RPMI7951 (cell line): ENCODE measurements around the gene ASXL2. TPM values are rescaled to one million over a fixed set of nuclear protein-coding genes. Genes with fewer than 3 reads are reported as not detected.
"Not testable (repeated sequence)": the region's sequence is repeated elsewhere in the genome, so short reads cannot be mapped to it uniquely, and the experiment has no call there.

Experiments
- DNase-seq: peaks from one replicate; pipeline ENCODE4 v3.0.0-alpha.2; 2012; ENCODE audit warnings: low read depth
- total RNA-seq: library from RNA; depleted of rRNA; stranded (reverse); fragments of >200 nt; shearing (Covaris generic); gene quantifications from 2 replicates; pipeline ENCODE4 v1.2.3, GENCODE V29; 2014; rRNA removed

ASXL2 gene
- 8.2 and 11.3 TPM in 2 replicates for total RNA-seq

DNA sequence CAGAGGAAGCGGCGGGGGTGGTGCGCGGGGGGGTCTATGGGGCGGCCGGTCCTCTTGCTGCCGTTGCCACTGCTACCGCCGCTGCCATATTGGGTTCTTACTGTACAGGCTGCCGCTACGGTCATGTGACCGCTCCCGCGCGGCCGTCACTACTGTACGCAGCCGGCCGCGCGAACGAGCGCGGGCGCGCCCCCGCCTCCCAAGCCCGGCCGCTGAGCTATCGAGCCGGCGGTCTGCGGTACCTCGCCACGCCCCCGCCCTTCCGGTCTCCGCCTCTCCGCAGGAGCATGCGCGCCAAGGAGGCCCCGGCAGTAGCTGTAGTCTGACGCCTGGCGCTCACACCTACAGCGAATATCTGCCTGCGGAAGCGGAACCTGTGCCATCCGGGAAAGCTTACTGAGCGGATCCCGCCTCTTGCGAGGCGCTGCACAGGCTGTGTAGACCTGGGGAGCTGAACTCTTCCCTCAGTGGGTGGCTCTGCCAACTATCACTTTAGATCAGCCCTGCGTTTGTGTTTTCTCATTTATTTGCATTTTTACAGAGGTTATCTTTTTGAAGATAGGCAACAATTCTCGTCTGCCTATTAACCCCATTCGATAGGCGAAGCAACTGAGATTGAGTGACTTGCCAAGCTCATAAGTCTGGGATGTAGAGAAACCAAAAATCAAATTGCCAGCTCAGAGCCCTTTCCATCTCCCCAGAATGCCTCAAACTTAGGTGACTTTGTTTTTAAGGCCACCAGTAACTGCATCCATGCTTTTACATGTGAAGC lies at the start of gene ASXL2:
TSS of gene ASXL2 (minus strand) at position 127 of the 772 bp plus-strand sequence. CDS start 265 bp downstream, outside the sequence.
- peak; percentile 96 for DNase-seq

GRCh38 chr2:25926984-25927756 lies 48.9 kb upstream of the ASXL2 start:
- no peak for DNase-seq

DNA sequence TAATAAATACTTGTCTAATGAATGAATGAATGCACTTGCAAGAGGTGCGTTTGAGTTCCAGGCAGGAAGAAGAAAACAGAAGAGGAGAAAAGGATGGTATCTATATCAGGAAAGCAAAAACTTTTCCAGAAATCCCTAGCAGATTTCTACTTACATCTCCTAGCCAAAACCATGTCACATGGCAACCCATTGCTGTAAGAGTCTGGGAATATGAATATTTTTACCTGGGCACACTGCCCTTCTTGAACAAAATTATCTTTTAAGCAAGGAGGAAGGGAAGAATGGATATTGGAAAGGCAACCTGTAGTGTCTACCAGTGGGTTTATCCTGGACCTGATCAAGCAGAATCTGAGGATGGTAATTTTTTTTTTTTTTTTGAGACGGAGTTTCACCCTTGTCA lies 44.2 kb upstream of the ASXL2 start:
- DNase-seq = no peak

DNA sequence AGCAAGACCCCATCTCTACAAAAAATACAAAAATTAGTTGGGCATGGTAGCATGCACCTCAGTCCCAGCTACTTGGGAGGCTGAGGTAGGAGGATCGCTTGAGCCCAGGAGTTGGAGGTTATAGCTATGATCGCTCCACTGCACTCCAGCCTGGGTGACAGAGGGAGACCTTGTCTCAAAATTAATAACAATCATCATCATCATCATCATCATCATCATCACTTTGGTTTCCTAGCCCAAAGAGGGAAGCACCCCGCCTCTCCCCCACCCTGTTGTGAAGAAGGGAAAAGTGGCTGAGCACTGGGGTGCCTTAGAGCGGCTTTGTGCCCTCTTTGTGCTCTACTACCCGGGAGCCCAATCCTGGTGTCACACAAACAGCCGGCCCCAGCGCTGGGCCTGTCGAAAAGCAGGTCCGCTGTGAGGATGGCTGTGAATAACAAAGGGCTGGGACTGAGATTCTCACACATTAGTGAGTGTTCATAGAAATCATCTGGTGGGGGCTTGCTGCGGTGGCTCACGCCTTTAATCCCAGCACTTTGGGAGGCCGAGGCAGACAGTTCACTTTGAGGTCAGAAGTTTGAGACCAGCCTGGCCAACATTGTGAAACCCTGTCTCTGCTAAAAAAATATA lies 42.6 kb upstream of the ASXL2 start:
- no peak for DNase-seq

DNA sequence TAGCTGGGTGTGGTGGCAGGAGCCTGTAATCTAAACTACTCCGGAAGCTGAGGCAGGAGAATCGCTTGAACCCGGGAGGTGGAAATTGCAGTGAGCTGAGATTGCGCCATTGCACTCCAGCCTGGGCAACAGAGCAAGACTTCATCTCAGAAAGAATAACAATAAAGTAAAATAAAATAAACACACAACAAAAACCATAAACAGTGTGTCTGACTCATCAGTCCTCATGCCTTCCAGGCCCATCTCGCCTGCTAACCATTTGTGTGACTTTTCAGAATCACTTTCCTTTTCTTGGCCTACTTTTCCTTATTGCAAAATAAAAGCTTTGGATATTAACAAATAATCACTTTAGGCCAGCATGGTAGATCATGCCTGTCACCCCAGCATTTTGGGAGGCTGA lies 42.0 kb upstream of the ASXL2 start:
- peak; percentile 38 for DNase-seq

DNA sequence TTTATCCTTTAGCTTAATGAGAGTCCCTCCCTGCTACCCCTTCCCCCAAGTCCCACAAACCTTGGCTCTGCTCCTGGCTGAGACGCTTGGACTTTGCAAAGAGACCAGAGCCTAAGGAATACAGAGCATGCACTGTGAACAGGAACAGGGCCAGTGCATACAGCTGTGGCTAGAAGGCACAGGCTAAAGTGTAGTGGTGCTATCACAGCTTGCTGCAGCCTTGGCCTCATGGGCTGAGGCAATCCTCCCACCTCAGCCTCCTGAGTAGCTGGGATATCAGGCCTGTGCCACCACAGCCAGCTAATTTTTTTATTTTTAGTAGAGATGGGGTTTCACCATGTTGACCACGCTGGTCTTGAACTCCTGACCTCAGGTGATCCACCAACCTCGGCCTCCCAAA lies 39.5 kb upstream of the ASXL2 start:
- no peak for DNase-seq

- DNase-seq = peak; percentile 13
Measured at GRCh38 chr2:25917411-25917810, 39.1 kb upstream of the ASXL2 start.

- DNase-seq = not testable (repeated sequence)
Measured at GRCh38 chr2:25915944-25916772, 37.9 kb upstream of the ASXL2 start.

DNA sequence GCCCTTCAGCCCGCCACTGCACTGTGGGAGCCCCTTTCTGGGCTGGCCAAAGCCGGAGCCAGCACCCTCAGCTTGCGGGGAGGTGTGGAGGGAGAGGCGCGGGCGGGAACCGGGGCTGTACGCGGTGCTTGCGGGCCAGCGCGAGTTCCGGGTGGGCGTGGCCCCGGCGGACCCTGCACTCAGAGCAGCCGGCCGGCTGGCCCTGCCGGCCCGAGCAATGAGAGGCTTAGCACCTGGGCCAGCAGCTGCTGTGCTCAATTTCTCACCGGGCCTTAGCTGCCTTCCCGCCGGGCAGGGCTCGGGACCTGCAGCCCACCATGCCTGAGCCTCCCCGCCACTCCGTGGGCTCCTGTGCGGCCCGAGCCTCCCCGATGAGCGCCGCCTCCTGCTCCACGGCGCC lies 37.1 kb upstream of the ASXL2 start:
- not testable (repeated sequence) for DNase-seq

GRCh38 chr2:25913696-25913973 lies 35.3 kb upstream of the ASXL2 start:
- not testable (repeated sequence) for DNase-seq

DNA sequence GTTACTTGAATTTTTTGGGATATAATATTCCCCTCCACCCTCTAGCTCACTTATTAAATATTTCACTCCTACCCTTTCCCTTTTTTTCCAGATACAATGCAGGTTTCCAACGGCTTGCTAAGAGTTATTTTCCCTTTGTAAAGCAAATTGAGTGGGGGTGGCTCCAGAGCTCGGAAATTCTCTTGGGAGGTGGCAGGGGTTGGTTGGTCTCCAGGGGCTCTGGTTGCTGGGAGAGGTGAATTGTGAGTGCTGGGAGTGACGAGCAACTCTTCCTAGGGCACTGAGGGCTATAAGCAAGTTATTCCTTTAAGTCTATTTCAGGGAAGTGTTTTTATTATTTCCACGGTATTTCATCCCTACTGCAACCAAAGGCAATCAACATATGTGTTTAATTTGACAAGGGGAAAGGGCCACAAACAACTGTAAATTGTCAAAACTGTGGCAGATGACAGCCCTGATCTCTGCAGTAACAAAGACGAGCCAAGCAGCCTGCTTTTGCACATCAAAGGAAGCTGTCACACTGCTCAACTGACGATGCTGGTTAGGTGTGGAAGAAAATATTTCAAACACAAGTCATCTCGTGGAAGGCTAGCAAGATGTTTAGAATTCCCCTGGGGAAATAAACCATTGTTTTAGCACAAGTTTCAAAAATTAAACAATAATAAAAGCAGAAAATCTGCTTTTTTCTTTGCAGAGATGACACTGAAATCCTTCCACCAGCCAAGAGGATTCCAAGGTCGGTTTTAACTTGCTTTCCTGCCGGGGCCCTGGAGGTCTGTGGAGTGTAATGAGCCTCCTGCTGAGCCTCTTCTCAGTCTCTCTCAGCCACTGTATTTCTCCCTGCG lies 34.8 kb upstream of the ASXL2 start:
- DNase-seq = peak; percentile 21

DNA sequence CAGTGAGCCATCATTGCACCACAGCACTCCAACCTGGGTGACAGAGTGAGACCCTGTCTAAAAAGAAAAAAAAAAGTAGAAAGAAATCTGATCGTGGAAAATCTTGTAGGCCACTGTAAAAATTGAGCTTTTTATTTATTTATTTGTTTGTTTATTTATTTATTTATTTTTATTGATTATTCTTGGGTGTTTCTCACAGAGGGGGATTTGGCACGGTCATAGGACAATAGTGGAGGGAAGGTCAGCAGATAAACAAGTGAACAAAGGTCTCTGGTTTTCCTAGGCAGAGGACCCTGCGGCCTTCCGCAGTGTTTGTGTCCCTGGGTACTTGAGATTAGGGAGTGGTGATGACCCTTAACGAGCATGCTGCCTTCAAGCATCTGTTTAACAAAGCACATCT lies 31.3 kb upstream of the ASXL2 start:
- DNase-seq = not testable (repeated sequence)

DNA sequence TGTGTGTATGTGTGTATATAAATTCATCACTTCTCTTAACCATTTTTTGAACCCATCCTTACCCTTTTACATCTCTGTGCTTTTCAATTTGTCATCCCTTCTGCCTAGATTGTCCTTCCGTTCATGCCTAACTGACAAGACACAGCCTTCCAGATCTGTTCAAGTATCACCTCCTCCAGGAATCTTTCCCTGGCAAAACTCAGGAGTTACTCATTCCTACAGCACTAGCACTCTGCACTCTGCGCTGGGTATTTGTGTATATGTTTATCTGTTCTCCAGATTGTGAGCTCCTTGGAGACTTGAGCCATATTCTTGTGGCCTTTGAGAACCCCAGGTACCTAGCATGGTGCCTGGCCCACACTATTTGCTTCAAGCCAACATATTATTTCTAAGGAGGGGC lies 26.8 kb upstream of the ASXL2 start:
- DNase-seq = no peak

- DNase-seq = peak; percentile 10
Measured at GRCh38 chr2:25903216-25903776, 25.0 kb upstream of the ASXL2 start.

DNA sequence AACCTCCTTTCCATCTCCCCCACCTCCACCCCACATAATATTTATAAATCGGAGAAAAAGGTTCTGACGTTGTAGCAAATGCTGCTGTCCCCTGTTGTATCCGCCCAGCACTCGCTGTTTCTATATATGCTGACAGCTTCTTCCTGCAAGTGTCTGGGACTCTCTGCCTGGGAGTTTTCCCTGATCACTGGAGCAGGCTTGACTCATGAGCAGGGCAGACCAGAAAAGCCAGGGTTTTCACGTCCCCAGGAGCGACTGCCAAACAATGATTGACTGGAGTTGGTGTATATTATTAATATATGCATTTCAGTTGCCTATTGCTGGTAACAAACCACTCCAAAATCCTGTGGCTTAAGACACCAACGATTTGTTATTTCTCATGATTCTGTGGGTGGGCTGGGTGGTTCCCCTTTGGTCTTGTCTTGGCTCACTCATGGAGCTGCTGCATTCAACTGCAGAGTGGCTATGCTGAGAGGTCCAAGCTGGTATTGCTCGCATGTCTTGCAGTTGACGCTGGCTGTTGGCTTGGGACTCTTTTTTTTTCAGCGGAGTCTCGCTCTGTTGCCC lies 21.2 kb upstream of the ASXL2 start:
- no peak for DNase-seq

GRCh38 chr2:25897506-25897905 lies 19.2 kb upstream of the ASXL2 start:
- no peak for DNase-seq

DNA sequence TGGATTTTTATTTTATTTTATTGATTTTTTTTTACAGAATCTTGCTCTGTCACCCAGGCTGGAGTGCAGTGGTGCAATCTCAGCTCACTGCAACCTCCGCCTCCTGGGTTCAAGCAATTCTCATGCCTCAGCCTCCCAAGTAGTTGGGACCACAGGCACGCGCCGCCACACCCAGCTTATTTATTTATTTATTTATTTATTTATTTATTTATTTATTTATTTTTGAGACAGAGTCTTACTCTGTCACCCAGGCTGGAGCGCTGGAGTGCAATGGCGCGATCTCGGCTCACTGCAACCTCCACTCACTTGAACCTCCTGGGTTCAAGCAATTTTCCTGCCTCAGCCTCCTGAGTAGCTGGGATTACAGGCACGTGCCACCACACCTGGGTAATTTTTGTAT lies 18.0 kb upstream of the ASXL2 start:
- DNase-seq = not testable (repeated sequence)

- no peak for DNase-seq
Measured at GRCh38 chr2:25895610-25896009, 17.3 kb upstream of the ASXL2 start.

DNA sequence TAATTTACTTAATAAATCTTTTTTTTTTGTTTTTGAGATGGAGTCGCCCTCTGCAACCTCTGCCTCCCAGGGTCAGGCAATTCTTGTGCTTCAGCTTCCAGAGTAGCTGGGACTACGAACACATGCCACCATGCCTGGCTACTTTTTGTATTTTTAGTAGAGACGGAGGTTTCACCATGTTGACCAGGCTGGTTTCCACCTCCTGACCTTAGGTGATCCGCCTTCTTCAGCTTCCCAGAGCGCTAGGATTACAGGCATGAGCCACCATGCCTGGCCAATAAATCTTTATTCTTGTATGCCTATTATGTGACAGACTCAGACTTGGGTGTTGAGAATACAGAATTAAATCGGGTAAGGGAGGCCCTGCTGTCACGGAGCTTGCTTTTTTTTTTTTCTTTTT lies 16.7 kb upstream of the ASXL2 start:
- DNase-seq = no peak

- peak; percentile 62 for DNase-seq
Measured at GRCh38 chr2:25894135-25894830, 16.0 kb upstream of the ASXL2 start.
